GM12873 (cell line): Measurements from ENCODE around the gene TMIGD3.

Source experiments
- TF ChIP-seq, protein P1 (sequence below): IDR thresholded peaks from 2 replicates; pipeline ENCODE4 v1.5.1; 2012; ENCODE audit warnings: low read depth, mild to moderate bottlenecking, moderate library complexity, low read length, control low read depth; ENCODE audit not compliant: insufficient read depth; ENCODE audit errors: missing control alignments

The TMIGD3 gene

DNA sequence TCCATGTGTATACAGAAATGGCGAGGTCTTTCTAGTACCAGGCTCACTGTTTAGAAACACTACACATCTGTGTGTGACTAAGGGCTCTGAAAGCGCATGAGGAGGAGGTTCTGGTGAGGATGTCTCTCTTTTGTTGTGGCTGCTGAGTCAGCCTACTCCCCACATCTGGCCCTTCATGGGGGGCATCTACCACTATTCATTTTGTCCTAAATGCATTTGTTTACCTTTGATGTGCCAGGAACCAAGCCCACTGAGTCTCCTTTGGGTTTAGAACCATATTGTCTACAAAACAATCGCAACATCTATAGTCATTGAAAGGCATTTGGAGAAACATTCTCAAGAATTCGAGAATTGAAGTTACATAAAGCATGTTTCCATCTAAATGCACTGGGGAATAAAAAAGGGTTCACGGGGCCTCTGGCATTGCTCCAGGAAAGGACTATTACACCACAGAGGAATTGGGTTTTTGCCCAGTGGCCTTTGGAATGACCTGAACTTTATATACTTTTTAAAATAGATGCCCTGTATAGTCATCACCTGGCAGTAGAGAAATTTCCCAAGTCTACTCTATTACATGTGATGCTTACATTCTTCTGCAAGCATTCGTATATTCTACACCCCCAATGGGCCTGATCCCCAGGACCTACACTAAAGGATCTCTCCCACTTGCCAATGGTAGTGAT is 35.1 kb upstream of the TMIGD3 start:
- TF ChIP-seq, protein P1, sequence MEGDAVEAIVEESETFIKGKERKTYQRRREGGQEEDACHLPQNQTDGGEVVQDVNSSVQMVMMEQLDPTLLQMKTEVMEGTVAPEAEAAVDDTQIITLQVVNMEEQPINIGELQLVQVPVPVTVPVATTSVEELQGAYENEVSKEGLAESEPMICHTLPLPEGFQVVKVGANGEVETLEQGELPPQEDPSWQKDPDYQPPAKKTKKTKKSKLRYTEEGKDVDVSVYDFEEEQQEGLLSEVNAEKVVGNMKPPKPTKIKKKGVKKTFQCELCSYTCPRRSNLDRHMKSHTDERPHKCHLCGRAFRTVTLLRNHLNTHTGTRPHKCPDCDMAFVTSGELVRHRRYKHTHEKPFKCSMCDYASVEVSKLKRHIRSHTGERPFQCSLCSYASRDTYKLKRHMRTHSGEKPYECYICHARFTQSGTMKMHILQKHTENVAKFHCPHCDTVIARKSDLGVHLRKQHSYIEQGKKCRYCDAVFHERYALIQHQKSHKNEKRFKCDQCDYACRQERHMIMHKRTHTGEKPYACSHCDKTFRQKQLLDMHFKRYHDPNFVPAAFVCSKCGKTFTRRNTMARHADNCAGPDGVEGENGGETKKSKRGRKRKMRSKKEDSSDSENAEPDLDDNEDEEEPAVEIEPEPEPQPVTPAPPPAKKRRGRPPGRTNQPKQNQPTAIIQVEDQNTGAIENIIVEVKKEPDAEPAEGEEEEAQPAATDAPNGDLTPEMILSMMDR, result no peak

GRCh38 chr1:111535256-111536191 is 32.1 kb upstream of the TMIGD3 start:
- TF ChIP-seq, protein P1, result no peak

DNA sequence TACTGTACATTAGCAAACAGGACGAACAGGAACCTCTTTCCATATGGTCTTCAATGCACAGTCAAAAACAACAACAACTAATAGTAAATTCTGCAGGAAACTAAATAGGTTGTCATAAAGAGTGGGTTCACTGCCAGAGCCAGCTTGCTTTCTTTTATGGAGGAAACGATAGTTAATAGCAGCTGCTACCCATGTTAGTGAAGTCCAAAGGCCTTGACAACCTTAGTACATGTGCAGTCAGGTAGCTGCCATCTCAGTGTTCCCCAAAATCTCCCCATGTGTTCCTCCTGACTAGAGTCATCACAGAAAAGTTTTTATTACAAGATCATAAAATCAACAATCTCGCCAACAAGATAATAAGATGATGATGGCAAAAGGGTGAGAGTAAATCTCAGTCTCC is 16.6 kb upstream of the TMIGD3 start:
- TF ChIP-seq, protein P1, result no peak

- TF ChIP-seq, protein P1, result no peak
Observed at GRCh38 chr1:111517469-111518225, 14.2 kb upstream of the TMIGD3 start.

GRCh38 chr1:111516005-111516535 is 12.6 kb upstream of the TMIGD3 start:
- TF ChIP-seq, protein P1, result peak; percentile 66

DNA sequence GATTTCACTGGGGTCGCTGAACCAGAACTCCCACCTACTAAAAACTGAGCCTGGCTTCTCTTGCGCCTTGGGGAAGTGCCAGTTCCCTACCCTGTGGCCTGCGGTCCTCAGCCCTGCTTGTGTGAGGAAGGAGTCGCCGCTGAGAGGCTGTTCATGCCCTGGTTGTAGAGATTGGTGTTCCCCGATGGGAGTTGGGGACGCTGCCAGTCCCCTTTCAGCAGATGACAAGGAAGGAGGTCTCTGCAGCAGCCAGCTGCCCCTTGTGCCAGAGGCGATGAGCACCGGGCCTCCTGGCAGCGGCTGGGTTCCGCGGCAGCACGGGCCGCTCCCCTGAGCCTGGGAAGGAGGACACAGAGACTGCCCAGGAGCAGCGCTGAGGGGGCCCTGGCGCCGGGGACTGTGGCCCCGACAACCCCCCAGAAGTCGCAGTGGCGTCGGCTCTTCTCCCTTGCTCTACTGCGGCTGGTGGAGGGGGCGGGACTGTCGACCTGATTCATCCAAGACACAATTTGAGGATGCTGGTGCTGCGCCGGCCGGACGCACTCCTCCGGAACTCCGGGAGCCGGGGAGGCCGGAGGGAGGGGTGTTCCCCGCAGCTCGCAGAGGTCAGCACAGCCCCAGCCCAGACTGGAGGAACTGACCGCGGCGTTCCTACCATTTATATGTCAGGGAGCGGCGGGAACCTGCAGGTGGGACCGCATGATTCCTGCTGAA is 12.0 kb upstream of the TMIGD3 start:
- TF ChIP-seq, protein P1, result no peak
